ENCODE results near the gene GJA8.
"Not testable (repeated sequence)": the region's sequence is repeated elsewhere in the genome, so short reads cannot be mapped to it uniquely, and the experiment has no call there.

GJA8 gene

GRCh38 chr1:147928236-147929132 is 25.9 kb downstream of the GJA8 start, which contains the start of gene GPR89B:
Gene GPR89B (plus strand): TSS chr1:147928420. CDS start chr1:147928537, 117 bp downstream.
- DNase-seq = peak; percentile 61

- not testable (repeated sequence) for DNase-seq
Observed at GRCh38 chr1:147931137-147931536, 28.5 kb downstream of the GJA8 start.

GRCh38 chr1:147935296-147935695 is 32.7 kb downstream of the GJA8 start:
- DNase-seq = not testable (repeated sequence)

GRCh38 chr1:147940456-147940855 is 37.9 kb downstream of the GJA8 start:
- not testable (repeated sequence) for DNase-seq

- not testable (repeated sequence) for DNase-seq
Observed at GRCh38 chr1:147942563-147942962, 40.0 kb downstream of the GJA8 start.

- not testable (repeated sequence) for DNase-seq
Observed at GRCh38 chr1:147949517-147949916, 46.9 kb downstream of the GJA8 start.
